Measurements from ENCODE around the gene RHEB. TPM values are rescaled to one million over a fixed set of nuclear protein-coding genes. Genes with fewer than 3 reads are reported as not detected.

Gene RHEB
- total RNA-seq, 4 donors from 2014 or later = 37.1 to 82.6 (median 54.4) TPM

DNA sequence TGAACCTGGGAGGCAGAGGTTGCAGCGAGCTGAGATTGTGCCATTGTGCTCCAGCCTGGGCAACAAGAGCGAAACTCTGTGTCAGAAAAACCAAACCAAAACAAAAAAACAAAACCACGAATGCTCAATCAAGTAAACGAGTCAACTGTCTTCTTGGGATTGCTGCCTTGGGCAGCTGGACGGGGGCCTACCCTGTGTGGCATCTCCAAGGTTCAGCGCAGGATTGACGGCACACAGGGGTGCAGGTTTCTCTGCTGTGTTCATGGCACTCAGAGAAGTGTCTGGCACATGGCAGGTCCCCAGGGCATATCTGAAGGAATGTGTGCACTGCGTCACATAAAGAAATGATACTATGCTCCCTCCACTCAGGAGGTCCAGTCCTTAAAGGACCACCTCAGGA, 54.5 kb downstream of the RHEB start:
- WGBS, 2 donors = 88 to 97% methylated on average over 7 to 8 of the region's 8 CpGs
- no peaks in the 10 kb centered on the region for H3K27me3 ChIP-seq
- peaks cover 0 to 18% (median 11%) of the 10 kb centered on the region in 3 donors for H3K4me1 ChIP-seq
- TF ChIP-seq POLR2A (IDR thresholded peaks at IDR 0.05) = no peak
- TF ChIP-seq, protein P1, sequence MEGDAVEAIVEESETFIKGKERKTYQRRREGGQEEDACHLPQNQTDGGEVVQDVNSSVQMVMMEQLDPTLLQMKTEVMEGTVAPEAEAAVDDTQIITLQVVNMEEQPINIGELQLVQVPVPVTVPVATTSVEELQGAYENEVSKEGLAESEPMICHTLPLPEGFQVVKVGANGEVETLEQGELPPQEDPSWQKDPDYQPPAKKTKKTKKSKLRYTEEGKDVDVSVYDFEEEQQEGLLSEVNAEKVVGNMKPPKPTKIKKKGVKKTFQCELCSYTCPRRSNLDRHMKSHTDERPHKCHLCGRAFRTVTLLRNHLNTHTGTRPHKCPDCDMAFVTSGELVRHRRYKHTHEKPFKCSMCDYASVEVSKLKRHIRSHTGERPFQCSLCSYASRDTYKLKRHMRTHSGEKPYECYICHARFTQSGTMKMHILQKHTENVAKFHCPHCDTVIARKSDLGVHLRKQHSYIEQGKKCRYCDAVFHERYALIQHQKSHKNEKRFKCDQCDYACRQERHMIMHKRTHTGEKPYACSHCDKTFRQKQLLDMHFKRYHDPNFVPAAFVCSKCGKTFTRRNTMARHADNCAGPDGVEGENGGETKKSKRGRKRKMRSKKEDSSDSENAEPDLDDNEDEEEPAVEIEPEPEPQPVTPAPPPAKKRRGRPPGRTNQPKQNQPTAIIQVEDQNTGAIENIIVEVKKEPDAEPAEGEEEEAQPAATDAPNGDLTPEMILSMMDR (IDR thresholded peaks at IDR 0.05) = no peak
- H3K4me3 ChIP-seq = no peak overlapping the region
- no peak for DNase-seq
- H3K27ac ChIP-seq = no peak overlapping the region
- intact Hi-C loops (cut with DNase I) = no loop called here
- H3K9me3 ChIP-seq = peaks cover 0 to 10% (median 0%) of the 10 kb centered on the region in 3 donors
- H3K36me3 ChIP-seq = peaks cover 9 to 62% (median 28%) of the 10 kb centered on the region in 3 donors

DNA sequence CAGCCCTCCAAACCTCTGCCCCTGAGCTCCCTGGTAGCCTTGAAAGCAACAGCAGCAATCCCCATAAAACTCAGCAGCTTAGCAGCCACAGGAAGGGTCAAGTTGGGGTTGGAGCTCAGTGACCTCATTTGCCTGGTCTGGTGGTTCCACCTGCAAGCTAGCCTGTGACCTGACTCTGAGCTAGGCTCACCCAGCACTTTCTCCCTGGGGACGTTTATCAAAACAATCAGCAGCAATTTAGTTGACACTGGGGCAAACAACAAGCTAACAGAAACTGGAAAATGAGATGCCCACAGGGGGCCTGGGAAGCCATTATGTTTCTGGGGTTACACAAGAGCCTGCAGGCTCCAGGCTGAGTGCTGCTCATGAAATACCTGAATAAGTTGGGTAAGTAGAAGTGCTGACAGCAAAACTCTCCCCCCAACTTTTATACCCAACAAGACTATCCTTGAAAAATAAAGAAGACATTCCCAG, 57.4 kb downstream of the RHEB start:
- H3K9me3 ChIP-seq = peaks cover 0 to 10% (median 0%) of the 10 kb centered on the region in 3 donors
- H3K27me3 ChIP-seq = no peaks in the 10 kb centered on the region
- intact Hi-C loops (cut with DNase I) = no loop called here
- peaks cover 9 to 21% (median 20%) of the 10 kb centered on the region in 3 donors for H3K4me1 ChIP-seq
- no peak overlapping the region for H3K4me3 ChIP-seq
- TF ChIP-seq, protein P1 (IDR thresholded peaks at IDR 0.05) = no peak
- no peak for TF ChIP-seq POLR2A (IDR thresholded peaks at IDR 0.05)
- 60 to 75% methylated on average over 1 of the region's 1 CpG for WGBS, 2 donors
- peaks cover 0 to 33% (median 15%) of the 10 kb centered on the region in 3 donors for H3K36me3 ChIP-seq
- no peak for DNase-seq
- peak overlapping the region in 2 of 4 donors; percentile 76 to 93 for H3K27ac ChIP-seq

DNA sequence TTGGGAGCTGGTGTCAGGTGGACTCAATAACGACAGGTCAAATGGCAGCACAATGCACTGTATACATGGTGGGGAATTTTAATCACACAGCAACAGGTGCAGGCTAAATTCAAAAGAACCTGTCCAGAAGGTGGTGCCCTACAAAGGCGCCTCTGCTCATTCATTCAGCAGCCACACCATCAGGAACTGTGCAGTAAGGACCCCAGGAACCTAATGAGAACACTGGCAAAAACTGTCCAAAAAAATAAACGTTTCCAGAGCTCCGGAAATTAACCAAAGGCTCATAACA, 57.8 kb downstream of the RHEB start:
- peaks cover 9 to 21% (median 20%) of the 10 kb centered on the region in 3 donors for H3K4me1 ChIP-seq
- peaks cover 0 to 29% (median 12%) of the 10 kb centered on the region in 3 donors for H3K36me3 ChIP-seq
- TF ChIP-seq, protein P1 (IDR thresholded peaks at IDR 0.05) = no peak
- no peak for TF ChIP-seq POLR2A (IDR thresholded peaks at IDR 0.05)
- intact Hi-C loops (cut with DNase I) = no loop called here
- H3K27me3 ChIP-seq = no peaks in the 10 kb centered on the region
- WGBS, 2 donors = 70 to 77% methylated on average over 4 of the region's 4 CpGs
- H3K9me3 ChIP-seq = peaks cover 0 to 10% (median 0%) of the 10 kb centered on the region in 3 donors
- no peak for DNase-seq
- H3K4me3 ChIP-seq = no peak overlapping the region
- H3K27ac ChIP-seq = peak overlapping the region in 3 of 4 donors; percentile 76 to 93 (median 87)

DNA sequence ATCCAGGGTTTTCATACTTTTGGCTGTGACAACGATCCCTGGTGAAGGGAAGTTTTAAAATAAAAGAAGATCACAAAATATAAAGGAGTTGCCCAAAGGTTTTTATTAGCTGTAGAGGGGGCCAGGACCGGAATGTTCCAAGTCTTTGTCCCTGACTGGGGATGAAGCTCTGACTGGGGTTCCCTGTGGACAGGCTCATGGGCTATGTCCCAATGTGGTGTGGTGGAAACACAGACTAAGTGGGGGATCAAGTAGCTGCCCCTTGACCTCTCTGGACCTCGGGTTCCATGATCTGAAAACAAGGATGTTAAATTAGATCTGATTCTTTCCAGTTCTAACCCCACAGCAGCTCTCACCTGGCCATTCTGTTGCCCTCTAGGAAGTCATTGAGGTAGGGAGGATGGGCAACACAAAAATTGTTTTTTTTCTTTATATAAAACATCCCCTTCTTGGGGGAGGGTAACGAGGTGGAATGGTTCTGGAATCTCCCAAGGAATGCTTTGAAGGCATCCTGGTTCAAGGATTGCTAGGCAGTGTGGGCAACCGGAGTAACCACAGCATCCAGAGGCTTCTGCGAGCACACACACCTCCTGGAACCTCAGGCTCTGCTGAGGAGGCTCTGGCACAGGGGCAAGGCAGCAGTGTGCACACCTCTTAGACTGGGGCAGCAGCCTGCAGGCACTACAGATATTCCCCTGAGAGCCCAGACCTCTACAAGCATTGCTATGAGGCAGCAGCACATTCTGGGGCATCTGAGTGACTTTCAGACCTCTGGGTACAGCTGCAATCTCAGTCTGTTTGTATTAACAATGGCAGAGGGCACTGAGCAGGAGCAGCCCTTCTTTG, 58.4 kb downstream of the RHEB start:
- peak overlapping the region; percentile 47 to 93 (median 82) for H3K27ac ChIP-seq
- peaks cover 0 to 10% (median 0%) of the 10 kb centered on the region in 3 donors for H3K9me3 ChIP-seq
- DNase-seq = no peak
- H3K27me3 ChIP-seq = no peaks in the 10 kb centered on the region
- peaks cover 0 to 23% (median 10%) of the 10 kb centered on the region in 3 donors for H3K36me3 ChIP-seq
- H3K4me3 ChIP-seq = peak overlapping the region in 1 of 4 donors; percentile 42
- 65 to 76% methylated on average over 5 to 6 of the region's 6 CpGs for WGBS, 2 donors
- intact Hi-C loops (cut with DNase I) = no loop called here
- H3K4me1 ChIP-seq = peaks cover 9 to 21% (median 20%) of the 10 kb centered on the region in 3 donors
- TF ChIP-seq, protein P1 (IDR thresholded peaks at IDR 0.05) = no peak
- TF ChIP-seq POLR2A (IDR thresholded peaks at IDR 0.05) = no peak

DNA sequence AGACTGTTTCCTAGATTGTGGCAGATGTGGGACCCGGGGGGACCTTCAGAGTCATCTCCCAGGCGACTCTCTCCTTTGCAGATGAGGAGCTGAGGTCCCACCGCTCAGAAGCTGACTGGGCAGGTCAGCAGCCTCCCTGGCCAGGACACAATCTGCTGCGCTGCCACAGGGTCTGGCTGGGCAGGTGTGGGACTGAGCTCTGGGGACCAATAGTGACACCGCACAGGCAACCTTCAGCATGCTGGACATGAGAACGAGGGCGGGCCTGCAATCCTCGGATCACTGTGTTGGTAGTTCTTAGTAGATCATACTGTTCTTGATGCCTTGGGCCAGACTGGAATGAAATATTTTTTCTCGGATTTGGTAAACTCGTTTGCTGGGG, 59.2 kb downstream of the RHEB start:
- H3K9me3 ChIP-seq = peaks cover 0 to 10% (median 0%) of the 10 kb centered on the region in 3 donors
- no peak for DNase-seq

More for the DNA sequence above, 59.2 kb downstream of the RHEB start:
- TF ChIP-seq, protein P1 (IDR thresholded peaks at IDR 0.05) = no peak
- TF ChIP-seq POLR2A (IDR thresholded peaks at IDR 0.05) = no peak
- 50 to 80% methylated on average over 4 to 9 of the region's 10 CpGs for WGBS, 2 donors
- Histone ChIP-seq H3K36me3 (peaks cover 0 to 15% (median 4%) of the 10 kb centered on the region in 3 donors), H3K27me3 (no peaks in the 10 kb centered on the region), H3K4me3 (peak overlapping the region in 2 of 4 donors; percentile 9 to 42), H3K27ac (peak overlapping the region; percentile 47 to 93 (median 82)), H3K4me1 (peaks cover 9 to 21% (median 20%) of the 10 kb centered on the region in 3 donors)
- intact Hi-C loops (cut with DNase I) = no loop called here

All from esophagus squamous epithelium (tissue), 5 donors.